Activated gamma-delta T cell treated with anti-CD3 and anti-CD28 coated beads, Interleukin-2, amount 50 U/mL, for 16 hours (primary cell): ENCODE results near the gene MAP4K1.
A peak's percentile ranks its signal among the peaks of the same experiment; 100 is the strongest.
"Not testable (repeated sequence)": the region's sequence is repeated elsewhere in the genome, so short reads cannot be mapped to it uniquely, and the experiment has no call there.

Experiments used
- DNase-seq: peaks from one replicate; pipeline ENCODE4 v3.0.0-alpha.2; 2020; ENCODE audit warnings: low read depth

MAP4K1 gene

DNA sequence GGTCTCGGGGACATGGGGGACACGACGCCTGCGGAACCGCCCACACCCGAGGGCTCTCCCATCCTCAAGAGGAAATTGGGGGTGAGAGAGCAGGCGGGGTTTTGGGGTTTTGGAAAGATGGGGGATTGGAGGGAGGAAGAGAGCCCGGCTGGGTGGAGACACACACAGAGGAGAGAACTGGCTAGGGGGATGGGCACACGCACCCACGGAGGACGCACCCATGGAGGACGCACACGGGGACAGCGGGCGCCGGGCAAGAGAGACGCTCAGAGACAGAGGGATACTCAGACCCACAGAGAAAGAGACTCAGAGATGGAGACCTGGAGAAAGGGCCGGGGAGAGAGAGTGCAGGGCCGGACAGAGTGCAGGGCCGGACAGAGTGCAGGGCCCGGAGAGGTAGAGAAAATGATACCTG is 52.1 kb downstream of the MAP4K1 start:
- no peak for DNase-seq

- DNase-seq: peak; percentile 4
Observed at GRCh38 chr19:38564981-38565690, 52.6 kb downstream of the MAP4K1 start.

GRCh38 chr19:38563475-38563874 is 54.3 kb downstream of the MAP4K1 start:
- no peak for DNase-seq

DNA sequence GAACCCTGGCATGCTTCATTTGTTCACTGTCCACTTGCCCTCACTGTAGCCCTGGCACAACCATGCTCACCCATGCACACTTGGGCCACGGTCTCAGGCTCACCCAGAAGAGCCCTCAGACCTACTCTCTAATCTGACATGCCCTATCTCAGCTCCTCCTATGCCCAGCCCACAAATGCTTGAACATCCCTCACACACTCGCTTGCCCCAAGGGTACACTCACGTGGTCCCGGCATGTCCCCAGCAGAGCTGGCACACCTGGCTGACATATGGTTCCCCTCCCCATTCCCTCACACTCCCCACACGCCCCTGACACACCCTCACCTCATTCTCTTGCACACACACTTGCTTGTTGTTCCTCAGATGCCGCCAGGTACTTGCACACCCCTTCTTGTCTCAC is 55.7 kb downstream of the MAP4K1 start:
- no peak for DNase-seq

DNA sequence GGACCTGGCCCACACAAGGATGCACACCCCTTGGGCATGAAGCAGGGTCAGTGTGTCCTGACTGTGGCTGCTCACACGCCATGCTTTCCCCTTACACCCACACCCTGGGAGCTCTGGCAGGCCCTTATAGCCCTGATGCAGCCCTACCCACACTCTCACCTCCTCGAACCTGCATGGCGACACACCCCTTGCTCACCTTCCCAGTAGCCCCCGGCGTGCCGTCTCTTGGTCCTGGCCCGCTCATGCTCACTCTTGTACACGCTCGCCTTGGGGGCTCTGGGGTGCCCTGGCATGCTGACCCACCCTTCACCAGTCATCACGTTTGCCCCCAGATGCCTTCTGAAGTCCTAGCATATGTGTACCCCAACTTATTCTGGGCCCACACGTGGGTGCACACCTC is 56.1 kb downstream of the MAP4K1 start:
- DNase-seq: no peak

- DNase-seq: no peak
Observed at GRCh38 chr19:38561053-38561606, 56.6 kb downstream of the MAP4K1 start.

DNA sequence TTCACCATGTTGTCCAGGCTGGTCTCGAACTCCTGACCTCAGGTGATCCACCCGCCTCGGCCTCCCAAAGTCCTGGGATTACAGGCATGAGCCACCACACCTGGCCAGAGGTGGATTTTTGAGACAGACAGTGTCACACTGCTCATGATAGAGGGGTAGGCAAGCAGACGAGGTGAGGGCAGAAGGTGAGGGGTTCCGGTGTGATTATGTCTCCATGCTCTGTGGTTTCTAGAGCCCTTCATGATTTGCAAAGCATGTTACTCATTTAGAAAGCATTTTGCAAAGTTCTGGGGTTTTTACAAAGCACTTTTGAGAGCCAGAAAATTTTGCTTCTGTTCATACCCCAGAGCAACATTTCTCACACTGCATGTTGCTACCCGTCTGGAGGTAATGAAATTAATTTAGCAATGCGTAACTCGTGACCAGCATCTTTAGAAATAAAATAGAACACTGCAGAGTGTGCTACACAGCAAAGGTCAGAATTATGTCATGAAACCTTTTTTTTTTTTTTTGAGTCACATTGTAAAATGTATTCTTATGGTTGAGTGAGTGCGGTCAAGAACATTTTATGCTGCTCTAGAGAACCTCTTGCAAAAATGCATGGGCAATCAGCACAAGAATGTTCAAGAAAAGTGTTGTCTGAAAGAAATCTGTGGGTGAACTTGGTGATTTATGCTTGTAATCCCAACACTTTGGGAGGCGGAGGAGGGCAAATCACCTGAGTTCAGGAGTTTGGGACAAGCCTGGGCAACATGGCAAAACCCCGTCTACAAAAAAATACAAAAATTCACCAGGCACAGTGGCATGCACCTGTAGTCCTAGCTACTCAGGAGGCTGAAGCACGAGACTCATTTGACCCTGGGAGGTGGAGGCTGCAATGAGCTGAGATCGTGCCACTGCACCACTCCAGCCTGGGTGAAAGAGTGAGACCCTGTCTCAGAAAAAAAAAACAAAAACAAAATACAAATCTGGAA is 58.0 kb downstream of the MAP4K1 start:
- peak; percentile 27 for DNase-seq

GRCh38 chr19:38558933-38559332 is 58.8 kb downstream of the MAP4K1 start:
- not testable (repeated sequence) for DNase-seq

- no peak for DNase-seq
Observed at GRCh38 chr19:38557205-38557799, 60.5 kb downstream of the MAP4K1 start.

DNA sequence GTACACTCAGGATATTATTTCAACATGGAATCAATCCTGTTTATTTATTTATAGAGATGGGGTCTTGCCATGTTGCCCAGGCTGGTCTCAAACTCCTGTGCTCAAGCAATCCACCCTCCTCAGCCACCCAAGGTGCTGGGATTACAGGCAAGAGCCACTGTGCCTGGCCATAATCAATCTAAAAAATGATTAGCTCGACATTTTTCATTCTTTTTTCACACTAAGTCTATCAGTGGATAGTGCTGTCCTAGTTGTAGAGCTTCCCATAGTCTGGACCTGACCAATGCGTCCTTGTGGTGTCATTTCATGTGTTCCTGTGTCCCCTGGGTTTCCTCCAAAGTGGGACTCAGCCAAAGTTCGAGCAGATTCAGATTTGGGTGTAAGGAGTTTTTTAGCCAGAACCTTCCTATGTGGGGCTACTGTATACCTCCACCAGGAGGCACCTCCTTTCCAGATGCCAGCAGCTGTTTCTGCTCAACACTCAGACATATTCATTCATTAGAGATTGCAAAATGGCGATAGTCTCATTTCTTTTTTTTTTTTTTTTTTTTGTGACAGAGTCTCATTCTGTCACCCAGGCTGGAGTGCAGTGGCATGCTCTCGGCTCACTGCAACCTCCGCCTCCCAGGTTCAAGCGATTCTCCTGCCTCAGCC is 61.1 kb downstream of the MAP4K1 start:
- DNase-seq: no peak

- no peak for DNase-seq
Observed at GRCh38 chr19:38555200-38555599, 62.6 kb downstream of the MAP4K1 start.

GRCh38 chr19:38554676-38555141 is 63.0 kb downstream of the MAP4K1 start:
- no peak for DNase-seq

GRCh38 chr19:38553239-38553638 is 64.5 kb downstream of the MAP4K1 start:
- DNase-seq: not testable (repeated sequence)

DNA sequence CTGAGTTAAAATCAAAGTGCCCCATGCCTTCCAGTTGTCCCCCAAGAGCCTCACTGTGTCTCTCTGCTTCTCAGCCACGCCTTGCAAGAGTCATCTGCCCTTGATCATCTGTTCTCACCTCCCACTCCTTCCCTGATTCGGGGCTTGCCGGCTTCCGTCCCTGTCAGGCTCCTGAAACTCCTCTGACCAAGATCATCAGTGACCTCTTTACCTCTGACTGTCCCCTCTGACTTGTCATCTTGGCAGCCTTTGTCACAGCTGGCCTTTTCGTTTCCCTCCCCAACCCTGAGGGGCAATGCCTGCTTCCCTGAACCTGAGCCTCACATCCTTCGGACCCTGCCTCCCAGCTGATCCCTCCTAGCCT is 66.3 kb downstream of the MAP4K1 start:
- peak; percentile 49 for DNase-seq

DNA sequence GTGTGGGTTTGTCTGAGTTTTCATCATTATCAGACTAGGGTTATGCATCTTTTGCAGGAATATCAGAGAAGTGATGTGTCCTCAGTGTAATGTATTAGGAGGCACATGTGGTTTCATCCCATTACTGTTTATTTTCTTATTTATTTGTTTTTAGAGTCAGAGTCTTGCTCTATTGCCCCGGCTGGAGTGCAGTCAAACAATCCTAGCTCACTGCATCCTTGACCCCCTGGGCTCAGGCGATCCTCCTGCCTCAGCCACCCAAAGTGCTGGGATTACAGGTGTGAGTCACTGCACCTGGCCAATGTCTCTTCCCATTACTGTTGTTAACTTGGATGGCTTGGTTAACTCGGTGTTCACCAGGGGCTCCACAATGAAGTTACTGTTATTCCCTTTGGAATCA is 67.4 kb downstream of the MAP4K1 start:
- DNase-seq: no peak

DNA sequence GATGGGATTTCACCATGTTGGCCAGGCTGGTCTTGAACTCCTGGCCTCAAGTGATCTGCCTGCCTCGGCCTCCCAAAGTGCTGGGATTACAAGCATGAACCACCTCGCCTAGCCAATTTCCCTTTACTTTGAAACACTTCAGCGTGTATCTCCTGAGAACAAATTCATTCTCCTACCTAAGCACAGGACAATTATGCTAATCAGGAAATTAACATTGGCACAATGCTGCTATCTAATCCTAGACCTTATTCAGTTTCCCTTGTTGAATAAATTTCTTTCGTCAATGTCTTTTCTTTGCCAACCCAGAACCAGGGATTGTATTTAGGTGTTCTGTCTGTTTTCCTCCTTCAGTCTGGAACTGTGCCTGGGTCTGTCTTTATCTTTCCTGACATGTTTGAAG is 67.8 kb downstream of the MAP4K1 start:
- no peak for DNase-seq

DNA sequence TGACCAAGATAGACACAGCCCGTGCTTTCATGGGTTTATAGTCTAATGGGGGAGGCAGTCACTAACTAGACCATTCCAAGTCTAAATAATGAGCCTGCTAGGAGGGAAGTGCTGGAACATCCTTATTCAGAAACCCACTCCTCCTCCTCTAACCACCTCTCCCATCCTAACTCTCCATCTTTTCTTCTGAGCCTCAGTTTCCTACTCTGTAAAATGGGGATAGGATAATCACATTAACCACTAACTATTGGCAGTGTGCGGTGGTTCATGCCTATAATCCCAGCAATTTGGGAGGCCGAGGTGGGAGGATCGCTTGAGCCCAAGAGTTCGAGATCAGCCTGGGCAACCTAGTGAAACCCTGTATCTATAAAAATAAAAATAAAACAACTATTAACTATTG is 68.7 kb downstream of the MAP4K1 start:
- DNase-seq: no peak

DNA sequence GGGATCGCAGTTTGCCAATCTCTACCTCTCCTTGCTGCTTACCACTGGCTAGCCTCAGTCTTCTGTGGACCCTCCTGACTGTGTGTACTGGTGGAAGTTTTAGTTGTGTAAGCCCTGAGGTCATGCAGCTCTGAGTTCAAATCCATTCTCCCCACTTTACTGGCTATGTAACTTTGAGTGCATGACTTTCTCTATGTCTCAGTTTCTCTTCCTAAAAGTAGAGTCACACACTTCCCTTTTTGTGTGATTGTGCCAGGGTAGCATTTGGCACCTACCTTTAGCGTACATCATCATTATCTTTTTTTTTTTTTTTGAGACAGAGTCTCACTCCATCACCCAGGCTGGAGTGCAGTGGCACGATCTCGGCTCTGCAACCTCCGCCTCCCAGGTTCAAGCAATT is 70.3 kb downstream of the MAP4K1 start:
- no peak for DNase-seq

DNA sequence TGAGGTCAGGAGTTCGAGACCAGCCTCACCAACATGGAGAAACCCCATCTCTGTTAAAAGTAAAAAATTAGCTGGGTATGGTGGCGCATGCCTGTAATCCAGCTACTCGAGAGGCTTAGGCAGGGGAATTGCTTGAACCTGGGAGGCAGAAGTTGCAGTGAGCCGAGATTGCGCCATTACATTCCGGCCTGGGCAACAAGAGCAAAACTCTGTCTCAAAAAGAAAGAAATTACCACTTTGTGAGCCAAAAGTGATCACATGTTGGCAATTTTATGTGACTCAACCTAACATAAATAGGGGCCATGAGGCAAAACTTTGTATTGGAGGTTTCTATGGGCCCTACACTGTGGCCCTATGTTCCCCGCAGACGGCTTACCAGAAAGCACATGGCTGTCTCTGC is 72.2 kb downstream of the MAP4K1 start:
- DNase-seq: no peak

DNA sequence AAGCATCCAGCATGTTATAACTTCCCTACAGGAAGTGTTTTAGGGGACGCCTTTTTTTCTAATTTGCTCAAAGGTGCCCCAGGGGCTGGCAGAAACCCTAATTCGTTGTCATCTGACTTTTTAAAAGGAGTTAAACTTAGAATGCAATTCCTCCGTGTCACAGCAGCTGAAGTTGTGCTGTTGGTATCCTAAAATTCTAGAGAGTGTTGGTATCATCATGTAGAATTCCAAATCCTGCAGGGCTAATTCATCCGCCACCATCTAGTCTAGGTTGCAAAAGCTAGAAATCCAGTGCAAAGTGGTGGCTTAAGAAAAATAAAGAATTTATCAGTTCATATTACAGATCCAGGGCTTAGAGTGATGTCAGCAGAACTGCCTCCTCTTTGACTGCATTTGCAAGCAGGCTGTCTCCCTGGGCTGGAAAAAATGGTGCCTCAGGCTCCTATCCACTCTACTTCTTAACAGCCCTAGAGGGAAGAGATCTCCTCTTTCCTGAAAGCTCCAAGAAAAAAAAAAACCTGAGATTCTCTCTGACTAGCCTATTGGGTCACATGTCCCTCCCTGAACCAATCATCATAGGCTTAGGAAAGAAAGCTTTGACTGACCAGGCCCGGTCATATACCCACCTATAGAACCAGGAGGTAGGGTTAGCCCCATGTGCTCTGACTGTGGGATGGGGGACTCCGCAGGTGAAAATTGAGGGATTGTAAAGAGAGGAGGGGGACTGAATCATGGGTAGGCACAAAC is 73.0 kb downstream of the MAP4K1 start:
- no peak for DNase-seq
